ENCODE results near the gene QRICH1. TPM values are rescaled to one million over a fixed set of nuclear protein-coding genes. Genes with fewer than 3 reads are reported as not detected.

QRICH1 gene
- polyA plus RNA-seq, 3 donors, result 9.3 to 150 (median 16.1) TPM

GRCh38 chr3:49124203-49124602 is 30.3 kb upstream of the QRICH1 start:
- H3K4me1 Mint-ChIP-seq, result peaks cover 10% of the 10 kb centered on the region
- no peak for DNase-seq
- Histone ChIP-seq H3K9me3 (replicated peaks in 1 of 2; ENCODE audit: control insufficient read depth in 1 of 2, insufficient read depth in 1 of 2, low read length in 2 of 2) (no peaks in the 10 kb centered on the region), H2AFZ (ENCODE audit: insufficient read depth, low read depth, low read length, poor library complexity, severe bottlenecking) (no peak overlapping the region), H3K36me3 (replicated peaks in 1 of 2; ENCODE audit: control insufficient read depth in 1 of 2, insufficient read depth in 2 of 2, low read length in 2 of 2) (peaks cover 0 to 2% of the 10 kb centered on the region in 2 donors), H3K9ac (ENCODE audit: insufficient read depth, low read length, poor library complexity, severe bottlenecking) (no peak overlapping the region), H3K27ac (ENCODE audit: low read depth in 1 of 2, low read length in 2 of 2) (no peak overlapping the region), H3K27me3 (ENCODE audit: control insufficient read depth in 2 of 2, insufficient read depth in 2 of 2, low read length in 2 of 2) (no peaks in the 10 kb centered on the region), H3K79me2 (ENCODE audit: insufficient read depth, low read length) (peaks cover 13% of the 10 kb centered on the region), H3K4me3 (replicated peaks in 1 of 3; ENCODE audit: low read depth in 2 of 3, low read length in 3 of 3) (no peak overlapping the region), H3K4me2 (replicated peaks; ENCODE audit: extremely low read depth, low read length, poor library complexity, severe bottlenecking) (no peak overlapping the region), H3K4me1 (ENCODE audit: control insufficient read depth in 1 of 2, insufficient read depth in 2 of 2, low read length in 2 of 2) (peaks cover 16 to 19% of the 10 kb centered on the region in 2 donors), H4K20me1 (ENCODE audit: insufficient read depth, low read length) (no peaks in the 10 kb centered on the region)
- H3K27me3 Mint-ChIP-seq (ENCODE audit: low read depth in 3 of 3), result no peaks in the 10 kb centered on the region
- H3K36me3 Mint-ChIP-seq, result no peaks in the 10 kb centered on the region
- TF ChIP-seq, protein P1, sequence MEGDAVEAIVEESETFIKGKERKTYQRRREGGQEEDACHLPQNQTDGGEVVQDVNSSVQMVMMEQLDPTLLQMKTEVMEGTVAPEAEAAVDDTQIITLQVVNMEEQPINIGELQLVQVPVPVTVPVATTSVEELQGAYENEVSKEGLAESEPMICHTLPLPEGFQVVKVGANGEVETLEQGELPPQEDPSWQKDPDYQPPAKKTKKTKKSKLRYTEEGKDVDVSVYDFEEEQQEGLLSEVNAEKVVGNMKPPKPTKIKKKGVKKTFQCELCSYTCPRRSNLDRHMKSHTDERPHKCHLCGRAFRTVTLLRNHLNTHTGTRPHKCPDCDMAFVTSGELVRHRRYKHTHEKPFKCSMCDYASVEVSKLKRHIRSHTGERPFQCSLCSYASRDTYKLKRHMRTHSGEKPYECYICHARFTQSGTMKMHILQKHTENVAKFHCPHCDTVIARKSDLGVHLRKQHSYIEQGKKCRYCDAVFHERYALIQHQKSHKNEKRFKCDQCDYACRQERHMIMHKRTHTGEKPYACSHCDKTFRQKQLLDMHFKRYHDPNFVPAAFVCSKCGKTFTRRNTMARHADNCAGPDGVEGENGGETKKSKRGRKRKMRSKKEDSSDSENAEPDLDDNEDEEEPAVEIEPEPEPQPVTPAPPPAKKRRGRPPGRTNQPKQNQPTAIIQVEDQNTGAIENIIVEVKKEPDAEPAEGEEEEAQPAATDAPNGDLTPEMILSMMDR (IDR thresholded peaks at IDR 0.05), result no peak
- WGBS (ENCODE audit: insufficient coverage), result 96% methylated on average over 7 of the region's 7 CpGs
- intact Hi-C loops (cut with micrococcal nuclease), result no loop called here
- H3K9me3 Mint-ChIP-seq, result no peaks in the 10 kb centered on the region
- H3K4me3 Mint-ChIP-seq, result no peak overlapping the region
- no peak overlapping the region for H3K27ac Mint-ChIP-seq

DNA sequence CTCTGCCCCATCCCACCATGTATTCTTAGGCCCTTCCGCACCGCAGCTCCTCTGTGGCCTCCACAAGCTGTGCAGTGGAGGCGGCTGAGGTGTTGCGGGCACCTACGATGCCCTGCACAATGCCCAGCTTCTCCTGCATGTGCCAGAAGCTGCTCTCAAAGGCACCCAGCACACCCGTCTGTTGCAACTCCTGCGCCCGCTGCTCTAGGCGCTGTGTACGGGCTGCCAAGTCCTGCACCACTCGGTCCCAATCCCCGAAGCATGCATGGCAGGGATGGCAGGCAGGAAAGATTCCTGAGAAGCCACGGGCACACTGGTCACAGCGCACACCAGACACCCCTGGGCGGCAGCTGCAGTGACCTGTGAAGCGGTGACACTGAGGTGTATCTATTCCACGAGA is 29.8 kb upstream of the QRICH1 start:
- H3K79me2 ChIP-seq (ENCODE audit: insufficient read depth, low read length), result peaks cover 19% of the 10 kb centered on the region
- Mint-ChIP-seq H3K4me3 (no peak overlapping the region), H3K9me3 (peaks cover 0 to 2% (median 0%) of the 10 kb centered on the region in 7 donors), H3K4me1 (peaks cover 11% of the 10 kb centered on the region), H3K27me3 (ENCODE audit: low read depth in 3 of 3) (no peaks in the 10 kb centered on the region), H3K36me3 (peaks cover 4% of the 10 kb centered on the region in 2 donors), H3K27ac (peak overlapping the region in 1 of 7 donors; percentile 40)
- intact Hi-C loops (cut with micrococcal nuclease), result no loop called here
- H3K36me3 ChIP-seq (replicated peaks in 1 of 2; ENCODE audit: control insufficient read depth in 1 of 2, insufficient read depth in 2 of 2, low read length in 2 of 2), result peaks cover 4 to 7% of the 10 kb centered on the region in 2 donors
- H3K4me2 ChIP-seq (replicated peaks; ENCODE audit: extremely low read depth, low read length, poor library complexity, severe bottlenecking), result no peak overlapping the region
- DNase-seq, result no peak
- no peaks in the 10 kb centered on the region for H3K9me3 ChIP-seq (replicated peaks in 1 of 2; ENCODE audit: control insufficient read depth in 1 of 2, insufficient read depth in 1 of 2, low read length in 2 of 2)
- TF ChIP-seq, protein P1 (IDR thresholded peaks at IDR 0.05), result no peak
- peaks cover 16 to 23% of the 10 kb centered on the region in 2 donors for H3K4me1 ChIP-seq (ENCODE audit: control insufficient read depth in 1 of 2, insufficient read depth in 2 of 2, low read length in 2 of 2)
- H3K4me3 ChIP-seq (replicated peaks in 1 of 3; ENCODE audit: low read depth in 2 of 3, low read length in 3 of 3), result no peak overlapping the region
- H2AFZ ChIP-seq (ENCODE audit: insufficient read depth, low read depth, low read length, poor library complexity, severe bottlenecking), result no peak overlapping the region
- no peak overlapping the region for H3K27ac ChIP-seq (ENCODE audit: low read depth in 1 of 2, low read length in 2 of 2)
- 97% methylated on average over 16 of the region's 17 CpGs for WGBS (ENCODE audit: insufficient coverage)
- no peaks in the 10 kb centered on the region for H4K20me1 ChIP-seq (ENCODE audit: insufficient read depth, low read length)
- no peaks in the 10 kb centered on the region for H3K27me3 ChIP-seq (ENCODE audit: control insufficient read depth in 2 of 2, insufficient read depth in 2 of 2, low read length in 2 of 2)
- H3K9ac ChIP-seq (ENCODE audit: insufficient read depth, low read length, poor library complexity, severe bottlenecking), result no peak overlapping the region

Measured in CD14-positive monocyte (primary cell).